Stimulated activated CD4-positive, alpha-beta T cell treated with anti-CD3 and anti-CD28 coated beads, Interleukin-4, amount 100 ng/mL, for 4 hours (primary cell): ENCODE data around the gene NPAS4.
"Not testable (repeated sequence)": the region's sequence is repeated elsewhere in the genome, so short reads cannot be mapped to it uniquely, and the experiment has no call there.

Source experiments
- DNase-seq, 2 experiments: peaks; one replicate each; pipeline ENCODE4 v3.0.0-alpha.2; 2020

The NPAS4 gene

DNA sequence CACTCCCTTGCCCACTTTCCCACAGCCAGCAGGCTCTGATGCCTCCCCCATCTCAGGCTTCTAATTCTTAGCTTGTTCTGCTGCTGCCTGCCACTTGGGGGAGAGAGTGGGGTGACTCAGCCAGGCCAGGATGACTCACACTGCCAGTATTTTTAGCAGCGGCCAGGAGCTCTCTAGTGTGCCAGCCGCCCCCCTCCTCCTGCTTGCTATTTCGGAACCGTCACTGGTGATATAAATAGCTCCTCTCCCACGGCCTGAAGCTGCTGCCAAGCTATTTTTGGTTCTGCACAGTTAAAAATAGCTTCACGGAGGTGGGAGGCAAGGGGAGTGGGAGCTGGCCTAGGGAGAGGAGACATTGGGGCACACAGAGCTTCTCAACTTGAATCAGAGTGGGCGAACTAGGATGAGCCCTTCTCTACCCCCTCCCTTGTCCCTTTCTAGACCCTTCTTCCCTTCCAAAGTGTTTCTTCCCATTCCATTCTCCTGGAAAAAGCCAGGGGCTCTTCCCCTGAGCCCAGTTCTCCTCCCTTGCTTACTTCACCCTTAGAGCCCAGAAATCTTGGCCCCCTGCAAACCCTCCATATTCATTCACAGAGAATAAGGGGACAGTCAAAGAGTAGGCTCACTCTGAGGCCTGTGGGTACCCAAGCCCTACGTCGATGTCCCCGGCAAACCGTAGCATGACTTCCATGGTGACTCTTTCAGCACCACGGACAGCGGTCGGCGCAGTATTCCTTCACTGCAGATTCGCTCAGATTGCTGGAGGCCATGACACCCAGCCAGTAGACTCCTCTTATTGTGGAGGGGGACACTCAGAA lies 2.5 kb upstream of the NPAS4 start:
- DNase-seq = peak; percentile 55 to 72

DNA sequence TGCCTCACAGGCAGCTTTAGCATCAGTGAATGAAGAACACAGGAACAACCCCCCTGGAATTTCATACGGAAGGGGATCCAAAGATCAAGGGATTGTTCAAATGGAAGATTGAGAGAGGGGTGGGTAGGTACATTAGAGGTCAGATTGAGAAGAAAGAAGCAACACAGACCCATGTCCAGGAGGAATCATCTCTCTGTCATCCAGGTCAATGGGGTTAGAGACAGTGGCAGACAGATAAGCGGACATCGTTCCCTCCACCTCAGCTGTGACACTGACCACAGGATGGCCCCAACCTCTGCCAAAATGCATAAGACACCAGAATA lies 1.9 kb upstream of the NPAS4 start:
- DNase-seq = no peak

DNA sequence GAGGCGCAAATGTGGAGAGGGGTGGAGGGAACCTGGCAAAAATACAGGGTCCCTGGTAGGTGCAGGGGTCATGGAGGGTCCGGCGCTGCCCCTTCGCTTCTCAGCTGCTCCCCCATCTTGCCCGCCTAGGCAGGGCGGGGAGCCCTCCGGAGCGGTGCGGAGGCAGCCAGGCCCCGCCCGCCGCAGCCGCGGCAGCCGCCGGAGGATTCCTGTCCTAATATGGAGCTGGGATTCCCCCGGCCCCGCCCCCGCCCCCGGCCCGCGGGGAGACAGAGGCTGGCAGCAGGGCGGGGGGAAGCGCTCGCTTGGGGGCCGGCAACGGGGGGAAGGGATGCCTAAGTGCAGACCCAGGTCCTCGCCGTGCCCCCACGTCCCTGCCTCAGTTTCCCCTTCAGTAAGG lies 1.0 kb upstream of the NPAS4 start:
- no peak for DNase-seq

DNA sequence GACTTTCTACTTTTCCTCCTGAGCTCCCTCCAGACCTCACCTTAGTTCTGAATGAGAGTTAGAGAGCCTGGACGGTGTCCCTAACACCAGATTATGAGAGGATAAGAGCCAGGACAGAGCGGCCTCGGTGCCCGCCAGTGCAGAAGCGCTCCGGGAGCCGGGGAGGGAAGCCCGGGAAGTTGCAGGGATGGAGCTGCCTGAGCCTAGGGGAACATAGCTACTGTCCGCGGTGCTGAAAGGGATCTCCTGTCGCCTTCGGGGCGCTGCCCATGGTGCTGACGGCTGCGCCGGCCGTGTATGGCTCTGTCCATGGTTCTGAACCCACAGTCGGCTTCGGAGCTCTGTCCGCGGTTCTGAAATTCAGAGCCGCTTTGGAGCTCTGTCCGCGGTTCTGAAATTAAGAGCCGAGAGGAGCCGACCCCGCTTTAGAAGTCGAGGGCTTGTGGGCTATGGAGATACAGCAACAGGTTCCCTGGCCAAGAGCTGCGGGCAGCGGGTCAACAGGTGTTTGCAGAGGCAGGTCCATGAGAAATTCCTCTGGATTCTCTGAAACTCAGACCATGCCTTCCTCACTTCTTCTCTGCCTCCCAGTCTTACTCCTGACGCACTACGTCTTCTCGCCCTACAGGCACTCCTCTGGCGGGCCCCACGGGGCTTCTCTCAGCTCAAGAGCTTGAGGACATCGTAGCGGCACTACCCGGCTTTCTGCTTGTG lies 814 bp downstream of the NPAS4 start:
- peak; percentile 77 to 82 for DNase-seq

DNA sequence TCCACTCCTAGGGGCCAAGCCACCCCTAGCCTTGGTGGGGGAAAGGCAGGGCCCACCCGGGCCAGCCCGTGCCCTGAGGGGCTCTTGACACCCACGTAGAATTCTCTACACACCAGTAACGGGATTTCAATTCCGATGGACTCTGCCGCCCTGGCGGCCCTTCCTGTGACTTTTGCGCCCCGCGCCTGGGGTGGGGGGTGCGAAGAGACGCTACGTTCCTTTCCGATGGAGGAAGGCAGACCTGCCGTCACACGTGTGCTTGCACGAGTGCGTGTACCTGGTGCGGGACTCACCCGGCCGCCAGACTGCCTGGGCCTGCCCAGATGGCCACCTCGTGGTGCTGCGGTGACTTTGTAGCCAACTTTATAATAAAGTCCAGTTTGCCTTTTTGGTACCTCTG lies 5.5 kb downstream of the NPAS4 start:
- DNase-seq = no peak

DNA sequence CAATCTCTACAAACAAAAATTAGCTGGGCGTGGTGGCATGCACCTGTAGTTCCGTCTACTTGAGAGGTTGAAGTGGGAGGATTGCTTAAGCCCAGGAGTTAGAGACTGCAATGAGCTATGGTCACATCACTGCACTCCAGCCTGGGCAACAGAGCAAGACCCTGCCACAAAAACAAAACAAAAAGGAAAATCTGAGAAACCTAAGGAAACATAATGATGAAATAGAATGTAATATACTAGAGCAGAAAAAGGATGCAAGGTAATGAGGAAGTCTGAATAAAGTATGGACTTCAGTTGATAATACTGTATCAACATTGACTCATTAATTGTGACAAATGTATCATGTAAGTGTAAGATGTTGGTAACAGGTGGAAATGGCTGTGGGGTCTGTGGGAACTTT lies 8.1 kb downstream of the NPAS4 start:
- no peak for DNase-seq

DNA sequence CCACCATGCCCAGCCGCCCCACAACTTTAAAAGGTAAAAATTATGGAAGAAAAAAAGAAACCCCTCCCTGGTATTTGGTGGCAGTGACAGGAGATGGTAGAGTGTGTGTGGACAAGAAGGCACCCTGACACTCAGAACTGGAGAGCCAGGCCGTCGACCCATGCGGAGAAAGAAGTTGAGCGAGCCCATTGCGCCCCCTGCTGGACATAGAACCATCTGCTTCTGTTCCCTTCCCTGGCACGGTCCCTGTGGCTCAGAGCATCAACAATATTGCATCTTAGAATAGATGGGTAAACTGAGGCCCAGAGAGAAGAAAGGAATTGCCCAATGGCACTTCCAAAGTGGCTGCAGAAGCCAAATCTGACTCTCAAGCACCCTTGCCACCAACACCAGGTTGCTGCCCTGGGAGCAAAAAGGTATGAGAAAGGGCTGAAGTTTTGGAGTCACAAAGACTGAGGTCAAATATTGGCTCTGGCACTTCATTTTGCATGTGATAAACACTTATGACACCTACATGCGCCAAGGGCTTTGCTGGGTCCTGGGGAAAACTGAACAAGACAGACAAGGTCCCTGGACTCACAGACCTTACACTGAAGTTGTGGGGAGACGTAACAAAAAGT lies 9.3 kb downstream of the NPAS4 start:
- DNase-seq = peak; percentile 66 to 72

DNA sequence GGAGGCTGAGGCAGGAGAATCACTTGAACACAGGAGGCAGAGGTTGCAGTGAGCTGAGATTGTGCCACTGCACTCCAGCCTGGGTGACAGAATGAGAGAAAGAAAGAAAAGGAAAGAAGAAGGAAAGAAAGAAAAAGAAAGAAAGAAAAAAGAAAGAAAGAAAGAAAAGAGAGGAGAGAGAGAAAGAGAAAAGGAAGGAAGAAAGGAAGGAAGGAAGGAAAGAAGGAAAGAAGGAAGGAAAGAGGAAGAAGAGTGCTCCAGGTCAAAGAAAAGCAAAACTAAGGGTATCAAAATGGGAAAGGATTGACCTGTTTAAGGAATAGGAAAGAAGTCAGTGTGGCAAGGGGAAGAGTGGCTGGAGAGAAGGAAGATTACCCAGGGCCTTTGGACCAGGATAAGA lies 10.5 kb downstream of the NPAS4 start:
- not testable (repeated sequence) for DNase-seq

DNA sequence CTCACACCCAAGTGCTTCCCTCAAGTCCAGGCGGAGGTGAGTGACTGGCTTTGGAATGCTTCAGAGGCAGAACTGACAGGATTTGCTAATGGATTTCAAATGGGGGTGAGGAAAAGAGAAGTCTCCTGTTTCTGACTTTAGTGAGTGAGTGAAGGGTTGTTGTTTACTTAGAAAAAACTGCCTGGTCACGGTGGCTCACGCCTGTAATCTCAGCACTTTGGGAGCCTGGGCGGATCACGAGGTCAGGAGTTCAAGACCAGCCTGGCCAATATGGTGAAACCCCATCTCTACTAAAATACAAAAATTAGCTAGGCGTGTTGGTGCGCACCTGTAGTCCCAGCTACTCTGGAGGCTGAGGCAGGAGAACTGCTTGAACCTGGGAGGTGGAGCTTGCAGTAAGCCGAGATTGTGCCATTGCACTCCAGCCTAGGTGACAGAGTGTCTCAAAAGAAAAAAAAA lies 11.1 kb downstream of the NPAS4 start:
- not testable (repeated sequence) for DNase-seq

DNA sequence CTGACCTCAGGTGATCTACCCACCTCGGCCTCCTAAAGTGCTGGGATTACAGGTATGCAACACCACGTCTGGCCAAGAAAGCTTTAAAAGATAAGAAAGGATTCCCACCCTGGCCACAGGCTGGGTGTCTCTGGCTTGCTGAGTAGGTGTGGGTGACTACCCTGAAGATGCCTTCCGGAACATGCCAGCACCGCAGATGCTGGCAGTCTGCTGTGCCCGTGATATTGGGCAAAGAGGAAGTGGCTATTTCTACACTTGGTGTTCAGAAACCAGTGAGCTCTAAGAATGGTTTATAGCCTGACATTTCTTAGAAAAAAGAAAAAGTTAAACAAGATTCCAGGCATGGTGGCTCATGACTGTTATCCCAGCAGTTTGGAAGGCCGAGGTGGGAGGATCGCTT lies 11.8 kb downstream of the NPAS4 start:
- no peak for DNase-seq

DNA sequence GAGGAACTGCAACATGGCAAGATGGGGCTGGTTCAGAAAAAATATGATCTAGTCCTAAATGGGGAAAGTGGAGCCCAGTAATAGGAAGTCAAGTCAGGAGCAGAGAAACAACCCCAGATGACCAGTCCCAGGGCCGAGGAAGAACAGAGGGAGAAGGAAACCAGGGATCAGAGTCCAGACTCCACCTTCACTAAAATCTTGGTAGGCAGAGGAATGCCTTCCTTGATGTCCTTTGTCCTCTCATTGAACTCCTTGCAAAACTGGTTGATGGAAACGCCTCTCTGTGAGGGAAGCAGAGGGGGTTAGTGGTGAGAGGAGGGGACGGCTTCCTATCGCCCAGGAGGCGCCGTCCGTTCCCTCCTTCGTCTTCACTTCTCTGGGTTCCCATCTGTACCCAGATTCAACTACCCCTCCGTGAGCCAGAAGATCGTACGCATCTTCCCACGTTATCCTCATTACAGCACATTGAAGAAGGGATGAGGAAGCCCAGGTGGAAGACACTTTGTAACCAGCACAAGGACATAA lies 17.2 kb downstream of the NPAS4 start:
- DNase-seq = no peak

DNA sequence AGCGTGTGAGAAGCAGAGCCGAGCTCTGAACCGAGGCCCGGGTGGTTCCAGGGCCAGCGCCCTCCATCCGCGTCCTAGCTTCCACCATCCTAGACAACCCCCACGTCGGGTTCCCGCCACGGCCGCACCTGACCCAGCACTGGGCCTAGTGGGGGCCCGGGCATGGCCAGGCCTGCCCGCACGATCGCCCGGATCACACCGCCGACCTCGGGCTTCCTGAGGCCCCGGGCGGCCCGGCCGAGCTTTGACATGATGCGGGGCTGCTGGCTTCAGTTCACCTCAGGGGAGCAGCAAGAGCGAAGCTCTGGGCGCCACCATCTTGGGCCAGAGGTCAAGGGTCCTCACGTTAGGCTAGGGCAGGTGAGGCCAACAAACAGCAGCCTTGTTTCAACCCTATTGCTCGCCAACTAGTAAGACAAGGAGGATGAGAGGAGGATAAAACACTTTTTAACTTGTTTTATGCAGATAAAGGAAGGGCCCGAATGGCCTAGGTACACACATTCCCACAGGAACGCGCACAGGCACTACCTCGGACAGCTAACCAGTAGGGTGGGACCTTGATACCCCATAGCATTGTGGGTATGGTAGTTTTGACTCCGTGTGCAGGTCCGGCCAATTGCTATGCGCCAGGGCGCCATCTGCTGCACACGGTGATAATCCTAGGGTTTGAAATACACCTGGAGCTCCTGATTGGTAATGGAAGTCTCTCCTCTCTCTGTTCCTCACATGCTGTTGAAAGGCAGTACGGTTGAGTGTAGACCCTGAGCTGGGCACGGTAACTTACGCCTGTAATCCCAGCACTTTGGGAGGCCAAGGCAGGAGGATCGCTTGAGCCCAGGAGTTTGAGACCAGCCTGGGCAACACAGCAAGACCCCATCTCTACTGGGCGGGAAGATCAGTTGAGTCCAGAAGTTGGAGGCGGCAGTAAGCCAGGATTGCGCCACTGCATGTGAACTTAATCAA lies 17.9 kb downstream of the NPAS4 start, which contains the start of gene MRPL11:
Gene MRPL11 (minus strand): TSS at position 345 of the 963 bp plus-strand sequence. CDS start 94 bp downstream, at position 251.
- DNase-seq = peak; percentile 86 to 88

DNA sequence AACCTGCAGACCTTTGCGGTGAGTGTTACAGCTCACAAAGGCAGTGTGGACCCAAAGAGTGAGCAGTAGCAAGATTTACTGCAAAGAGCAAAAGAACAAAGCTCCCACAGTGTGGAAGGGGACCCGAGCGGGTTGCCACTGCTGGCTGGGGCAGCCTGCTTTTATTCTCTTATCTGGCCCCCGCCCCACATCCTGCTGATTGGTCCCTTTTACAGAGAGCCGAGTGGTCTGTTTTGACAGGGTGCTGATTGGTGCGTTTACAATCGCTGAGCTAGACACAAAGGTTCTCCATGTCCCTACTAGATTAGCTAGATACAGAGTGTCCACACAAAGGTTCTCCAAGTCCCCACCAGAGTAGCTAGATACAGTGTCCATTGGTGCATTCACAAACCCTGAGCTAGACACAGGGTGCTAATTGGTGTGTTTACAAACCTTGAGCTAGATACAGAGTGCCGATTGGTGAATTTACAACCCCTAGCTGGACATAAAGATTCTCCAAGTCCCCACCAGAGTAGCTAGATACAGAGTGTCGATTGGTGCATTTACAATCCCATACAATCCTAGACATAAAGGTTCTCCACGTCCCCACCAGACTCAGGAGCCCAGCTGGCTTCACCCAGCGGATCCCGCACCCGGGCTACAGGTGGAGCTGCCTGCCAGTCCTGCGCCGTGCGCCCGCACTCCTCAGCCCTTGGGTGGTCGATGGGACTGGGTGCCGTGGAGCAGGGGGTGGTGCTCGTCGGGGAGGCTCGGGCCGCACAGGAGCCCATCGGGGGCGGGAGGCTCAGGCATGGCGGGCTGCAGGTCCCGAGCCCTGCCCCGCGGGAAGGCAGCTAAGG lies 19.5 kb downstream of the NPAS4 start:
- not testable (repeated sequence) for DNase-seq

DNA sequence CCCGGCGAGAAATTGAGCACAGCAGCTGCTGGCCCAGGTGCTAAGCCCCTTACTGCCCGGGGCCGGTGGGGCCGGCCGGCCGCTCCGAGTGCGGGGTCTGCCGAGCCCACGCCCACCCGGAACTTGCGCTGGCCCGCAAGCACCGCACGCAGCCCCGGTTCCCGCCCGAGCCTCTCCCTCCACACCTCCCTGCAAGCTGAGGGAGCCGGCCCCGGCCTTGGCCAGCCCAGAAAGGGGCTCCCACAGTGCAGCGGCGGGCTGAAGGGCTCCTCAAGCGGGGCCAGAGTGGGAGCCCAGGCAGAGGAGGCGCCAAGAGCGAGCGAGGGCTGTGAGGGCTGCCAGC lies 20.1 kb downstream of the NPAS4 start:
- DNase-seq = not testable (repeated sequence)

DNA sequence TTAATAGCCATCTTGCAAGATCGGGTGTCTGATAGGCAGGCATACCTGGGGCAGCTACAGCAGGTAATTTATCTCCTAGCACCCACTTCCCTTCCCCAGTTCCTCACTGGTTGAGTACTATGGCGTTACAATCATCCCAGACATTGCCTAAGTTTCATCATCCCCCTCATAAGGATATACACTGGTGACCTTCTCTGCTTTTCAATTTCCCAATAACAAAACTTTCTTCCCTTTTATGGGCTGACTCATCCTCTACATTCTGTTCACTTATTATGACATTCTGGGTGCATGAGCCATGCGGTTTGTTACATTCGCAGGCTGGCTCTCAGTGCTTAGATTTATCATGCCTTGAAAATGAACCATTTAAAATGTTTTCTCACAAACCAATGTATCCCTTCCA lies 22.8 kb downstream of the NPAS4 start:
- no peak for DNase-seq

DNA sequence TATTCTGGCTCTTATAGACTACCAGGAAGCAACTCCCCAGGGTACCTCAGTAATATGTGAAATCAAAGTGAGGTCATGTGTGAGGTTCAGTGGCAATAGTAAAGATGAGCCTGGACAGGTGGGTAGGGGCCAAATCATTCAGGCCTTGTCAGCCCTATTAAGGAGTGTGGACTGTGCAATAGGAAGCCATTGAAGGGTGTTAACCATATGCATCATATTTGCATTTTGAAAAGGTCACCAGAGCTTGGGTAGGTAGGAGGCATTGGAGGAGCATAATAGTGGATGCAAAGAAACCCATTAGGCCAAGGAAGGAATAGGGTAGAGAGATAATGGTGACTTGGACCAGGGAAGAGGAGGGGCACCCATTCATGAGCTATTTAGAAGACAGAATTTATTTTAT lies 26.2 kb downstream of the NPAS4 start:
- DNase-seq = no peak

DNA sequence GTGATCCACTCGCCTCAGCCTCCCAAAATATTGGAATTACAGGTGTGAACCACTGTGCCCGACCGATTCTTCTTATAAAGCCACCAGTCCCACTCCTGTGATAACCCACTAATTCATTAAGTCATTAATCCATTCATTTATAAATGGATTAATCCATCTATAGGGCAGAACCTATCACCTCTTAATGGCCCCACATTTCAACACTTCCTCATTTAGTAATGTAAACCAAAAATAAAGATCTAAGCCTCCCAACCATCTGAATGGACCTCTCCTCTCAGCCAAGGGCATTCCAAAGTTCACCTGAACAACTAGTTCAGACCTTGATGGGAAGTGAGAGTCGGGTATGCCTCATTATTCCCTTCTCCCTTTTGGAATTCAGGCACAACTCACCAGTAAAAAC lies 27.7 kb downstream of the NPAS4 start:
- no peak for DNase-seq

DNA sequence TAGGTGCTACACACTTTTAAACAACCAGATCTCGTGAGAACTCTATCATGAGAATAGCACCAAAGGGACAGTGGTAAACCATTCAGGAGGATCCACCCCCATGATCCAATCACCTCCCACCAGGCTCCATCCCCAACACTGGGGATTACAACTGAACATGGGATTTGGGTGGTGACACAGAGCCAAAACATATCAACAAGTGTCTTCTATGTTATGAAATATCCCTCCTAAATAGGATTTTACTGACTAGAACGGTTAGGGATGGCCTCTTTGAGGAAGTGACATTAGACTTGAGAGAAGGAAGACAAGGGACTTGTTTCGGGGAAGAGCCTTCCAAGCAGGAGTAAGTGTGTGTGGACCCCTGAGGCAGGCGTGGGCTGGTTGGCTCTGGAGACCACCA lies 29.7 kb downstream of the NPAS4 start:
- DNase-seq = no peak

DNA sequence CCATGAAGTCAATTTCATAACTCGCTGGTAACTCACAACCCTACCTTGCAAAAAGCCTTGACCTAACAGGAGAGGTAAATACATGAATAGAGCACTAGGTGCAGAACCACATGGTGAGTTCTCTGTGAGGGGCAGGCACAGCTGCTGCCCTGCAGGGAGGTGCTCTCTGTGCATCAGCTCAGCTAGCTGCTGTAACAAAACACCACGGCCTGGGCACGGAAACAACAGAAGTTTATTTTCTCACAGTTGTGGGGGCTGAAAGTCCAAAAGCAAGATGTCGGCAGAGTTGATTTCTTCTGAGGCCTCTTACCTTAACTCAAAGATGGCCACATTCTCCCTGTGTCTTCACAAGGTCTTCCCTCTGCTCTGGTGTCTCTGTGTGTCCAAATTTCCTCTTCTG lies 30.8 kb downstream of the NPAS4 start:
- DNase-seq = no peak

DNA sequence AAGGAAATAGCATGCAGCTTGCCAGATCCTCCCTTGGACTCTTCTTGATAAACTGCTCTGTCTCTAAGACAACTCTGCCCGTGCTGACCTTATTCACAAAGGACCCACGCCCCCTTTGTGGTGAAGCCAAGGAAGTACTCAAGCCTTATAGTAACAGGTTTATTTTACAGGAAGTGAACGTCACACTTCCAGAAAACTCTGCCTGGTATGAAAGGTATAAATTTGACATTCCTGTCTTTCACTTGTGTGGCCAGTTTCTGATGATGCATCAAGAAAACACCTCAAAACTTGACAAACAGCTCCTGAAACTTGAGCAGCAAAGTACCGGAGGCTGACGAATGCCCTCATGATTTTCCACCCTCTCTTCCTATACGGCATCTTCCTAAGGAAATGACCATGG lies 33.4 kb downstream of the NPAS4 start:
- no peak for DNase-seq

DNA sequence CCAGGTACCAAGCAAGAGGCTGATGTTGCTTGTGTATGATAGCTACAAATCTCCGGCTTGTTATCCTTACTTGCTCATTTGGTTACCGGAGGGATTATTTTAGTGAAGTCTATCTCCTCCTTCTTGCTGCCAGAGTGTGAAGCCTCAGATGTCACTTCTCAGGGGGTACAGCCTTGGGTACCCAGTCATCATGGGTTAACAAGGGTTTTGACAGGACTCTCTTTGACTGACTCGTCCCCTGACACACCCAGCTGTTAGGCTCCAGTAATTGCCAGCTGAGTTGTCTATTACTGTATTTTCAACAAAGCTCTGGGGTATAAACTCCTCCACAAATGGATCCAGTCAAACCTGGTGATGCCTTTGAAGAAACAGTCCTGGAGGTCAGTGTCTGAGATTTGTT lies 34.0 kb downstream of the NPAS4 start:
- no peak for DNase-seq

DNA sequence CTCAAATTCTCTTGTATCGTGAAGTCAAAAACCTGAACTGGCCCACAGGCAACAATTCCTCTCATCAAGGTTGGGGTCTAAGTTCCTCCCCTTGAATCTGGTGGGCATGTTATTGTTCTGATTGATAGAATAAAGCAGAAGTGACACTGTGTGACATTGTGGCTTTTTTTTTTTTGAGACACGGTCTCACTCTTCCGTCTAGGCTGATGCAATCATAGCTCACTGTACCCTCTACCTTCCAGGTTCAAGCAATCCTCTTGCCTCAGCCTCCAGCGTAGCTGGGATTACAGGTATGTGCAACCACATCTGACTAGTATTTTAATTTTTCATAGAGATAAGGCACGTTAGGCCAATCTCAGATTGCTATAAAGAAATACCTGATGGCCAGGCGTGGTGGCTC lies 37.0 kb downstream of the NPAS4 start:
- no peak for DNase-seq
